ENCODE results near the gene SLC25A36.

GRCh38 chr3:141019244-141019643, 77.6 kb downstream of the SLC25A36 start:
- no peak for TF ChIP-seq EZH2 (IDR thresholded peaks at IDR 0.05; ENCODE audit: insufficient read depth, poor library complexity, severe bottlenecking)
- TF ChIP-seq EZH2phosphoT487 (IDR thresholded peaks at IDR 0.05; ENCODE audit: insufficient read depth, low read depth): no peak

Data from GM23248 (cell line).